GM19099 (cell line): ENCODE results near the gene SELPLG.

ENCODE experiments used
- POLR2A ChIP-seq: IDR thresholded peaks from 3 replicates; pipeline ENCODE4 v1.6.1; 2011; ENCODE audit warnings: low read depth; ENCODE audit not compliant: insufficient read length; ENCODE audit errors: extremely low read depth

SELPLG gene

DNA sequence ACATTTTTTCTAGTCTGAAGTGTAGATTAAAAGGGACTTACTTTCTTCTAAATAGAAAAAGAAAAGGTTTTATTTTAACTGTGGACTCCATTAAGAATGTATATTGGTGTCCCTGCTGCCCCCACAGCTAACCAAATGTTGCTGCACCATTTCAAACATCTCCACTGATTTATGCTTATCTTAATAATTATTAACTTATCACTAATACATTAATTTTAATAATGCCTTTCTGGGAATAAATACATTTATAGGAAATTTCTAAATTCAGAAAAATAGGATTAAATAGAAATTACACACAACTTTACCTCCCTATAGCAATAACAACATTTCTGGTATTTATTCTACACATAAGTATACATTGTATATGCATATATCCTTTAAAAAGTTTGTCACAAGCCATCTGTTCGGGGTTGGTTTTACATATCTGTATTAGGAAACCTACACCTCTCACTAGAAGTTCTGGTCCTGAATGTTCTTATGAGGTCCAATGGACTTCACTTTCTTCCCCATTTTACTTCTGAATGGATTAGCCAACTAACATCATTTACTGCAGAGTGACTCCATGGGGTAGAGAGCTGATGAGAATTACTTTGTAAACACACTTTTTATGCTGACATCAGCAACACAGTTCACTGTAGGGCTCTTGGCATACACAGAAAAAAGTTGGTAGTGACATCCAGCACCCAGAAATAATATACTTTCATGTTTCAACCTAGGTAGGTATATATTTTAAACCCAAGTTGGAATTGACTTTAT is 9.4 kb upstream of the SELPLG start:
- no peak for TF ChIP-seq POLR2A

DNA sequence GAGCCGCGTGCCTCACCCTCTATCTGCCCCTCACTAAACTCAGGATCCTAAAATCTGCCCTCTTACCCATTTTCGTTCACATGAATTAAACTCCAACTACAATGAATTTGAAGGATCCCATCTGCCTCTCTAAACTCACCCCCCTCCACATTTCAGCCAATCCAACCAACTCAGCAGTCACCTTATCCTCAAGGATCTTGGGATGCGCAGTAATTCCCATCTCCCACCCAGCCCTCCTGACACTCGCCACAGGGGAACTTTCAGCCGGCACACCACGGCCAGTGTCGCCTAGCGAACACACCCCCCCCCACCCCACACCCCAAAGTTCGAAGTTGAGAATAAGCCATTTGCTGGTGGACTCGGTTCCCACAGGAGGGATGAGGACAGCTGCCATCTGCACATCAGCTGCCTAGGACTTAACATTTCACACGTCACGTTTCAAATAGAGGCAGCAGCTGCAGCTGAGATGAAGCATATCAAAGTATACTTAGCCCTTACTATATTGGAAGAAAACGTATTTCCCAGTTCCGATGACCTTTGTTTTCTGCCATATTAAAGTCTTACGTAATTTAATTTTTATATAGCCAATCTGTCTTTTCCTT is 8.7 kb upstream of the SELPLG start:
- no peak for TF ChIP-seq POLR2A

DNA sequence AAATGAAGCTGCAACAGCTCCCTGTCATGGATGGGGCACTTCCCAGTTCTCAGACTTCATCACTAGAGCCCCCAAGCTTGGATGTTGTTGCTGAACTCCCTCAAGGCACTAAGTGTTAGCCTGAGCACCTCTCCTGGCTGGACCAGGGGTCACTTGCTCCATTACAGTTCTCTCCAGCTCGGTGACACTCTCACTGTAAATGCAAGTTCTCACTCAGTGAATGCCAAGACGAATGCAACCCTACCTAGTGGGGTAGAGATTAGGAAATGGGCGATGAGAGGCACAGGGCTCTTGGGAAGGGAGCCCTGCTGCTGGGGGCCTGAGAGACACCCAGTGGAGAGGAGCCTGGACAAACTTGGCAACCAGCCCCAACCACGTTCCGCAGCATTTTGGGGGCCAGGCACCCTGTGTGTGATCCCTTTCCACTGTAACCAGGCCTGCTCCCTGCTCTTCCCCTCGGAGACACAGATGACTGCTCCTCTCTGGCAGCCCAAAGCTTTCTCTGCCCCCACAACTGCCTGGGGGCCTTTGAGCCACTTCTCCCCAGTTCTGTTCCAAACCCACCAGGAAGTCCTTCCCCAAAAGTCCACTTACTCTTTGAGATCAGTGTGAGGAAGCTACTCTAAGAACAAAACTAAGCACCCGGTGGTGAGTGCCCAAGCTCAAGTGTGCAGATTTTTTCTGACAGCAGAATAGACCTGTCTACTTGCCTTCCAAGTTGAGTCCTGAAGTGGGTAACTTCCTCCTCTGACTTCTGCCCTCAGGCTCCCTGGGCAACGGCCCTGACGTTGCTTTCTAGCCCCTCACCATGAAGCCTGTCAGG is 8.0 kb upstream of the SELPLG start:
- TF ChIP-seq POLR2A: no peak

DNA sequence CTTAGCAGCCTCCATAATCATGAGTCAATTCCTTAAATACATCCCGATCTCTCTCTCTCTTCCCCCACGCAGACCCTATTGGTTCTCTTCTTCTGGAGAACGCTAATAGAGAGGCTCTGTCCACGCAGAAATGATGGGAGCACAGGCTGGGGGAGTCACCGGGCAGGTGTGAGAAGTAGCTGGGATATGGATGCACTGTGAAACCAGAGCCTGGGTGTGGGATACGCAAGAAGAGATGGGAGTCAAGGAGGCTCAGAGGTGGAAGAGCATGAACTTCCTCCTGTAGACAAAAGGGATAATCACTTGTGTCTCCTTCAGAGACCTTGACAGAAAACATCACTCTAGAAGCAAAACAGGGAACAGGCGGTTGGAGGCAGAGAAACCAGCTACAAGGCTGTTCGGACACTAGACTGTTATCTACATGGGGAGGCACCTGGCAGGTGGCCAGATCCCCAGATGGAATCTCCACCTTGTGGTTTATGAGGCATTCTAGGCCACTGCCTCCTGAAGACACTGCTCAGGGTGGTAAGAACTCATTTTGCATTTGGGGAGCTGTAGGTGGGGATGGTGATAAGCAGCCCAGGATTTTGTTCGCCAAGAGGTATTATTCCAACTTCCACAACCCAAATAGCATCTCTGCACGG is 7.2 kb upstream of the SELPLG start:
- TF ChIP-seq POLR2A: no peak

DNA sequence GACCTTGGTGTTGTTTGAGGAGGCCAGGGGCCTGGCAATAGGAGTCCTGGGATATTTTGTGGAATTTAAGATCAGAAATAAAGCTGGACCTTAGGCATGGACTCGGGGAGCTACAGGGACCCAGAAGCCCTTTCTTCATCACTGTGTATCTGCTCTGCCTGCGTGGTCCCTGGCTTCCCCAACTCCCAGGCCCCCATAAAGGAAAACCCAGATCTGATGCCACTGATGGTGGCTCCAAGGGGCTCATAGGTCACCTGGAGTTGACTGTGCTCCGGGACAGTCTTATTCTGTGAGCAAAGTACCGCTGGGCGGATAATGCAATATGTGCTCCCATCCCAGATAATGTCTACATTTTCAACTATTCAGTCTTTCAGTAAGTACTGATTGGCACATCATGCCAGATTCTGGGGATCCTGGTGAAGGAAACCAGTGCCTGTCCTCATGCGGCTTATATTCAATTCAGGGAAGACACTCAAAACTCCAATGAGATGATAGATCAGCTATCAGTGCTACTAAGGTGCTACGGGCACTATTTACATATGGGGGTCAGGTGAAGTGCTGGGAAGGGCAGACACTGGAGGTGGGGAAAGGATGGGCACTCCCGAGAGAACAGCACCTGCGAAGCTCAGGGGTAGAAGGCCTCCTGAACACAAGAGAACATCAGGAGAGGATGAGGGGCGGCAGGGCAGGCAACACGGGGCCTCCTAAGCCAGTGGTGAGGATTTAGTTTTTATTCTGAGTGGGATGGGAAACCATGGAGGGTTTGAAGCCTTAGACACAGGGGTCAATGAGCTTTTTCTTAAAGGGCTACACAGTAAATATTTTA is 5.5 kb upstream of the SELPLG start:
- no peak for TF ChIP-seq POLR2A

DNA sequence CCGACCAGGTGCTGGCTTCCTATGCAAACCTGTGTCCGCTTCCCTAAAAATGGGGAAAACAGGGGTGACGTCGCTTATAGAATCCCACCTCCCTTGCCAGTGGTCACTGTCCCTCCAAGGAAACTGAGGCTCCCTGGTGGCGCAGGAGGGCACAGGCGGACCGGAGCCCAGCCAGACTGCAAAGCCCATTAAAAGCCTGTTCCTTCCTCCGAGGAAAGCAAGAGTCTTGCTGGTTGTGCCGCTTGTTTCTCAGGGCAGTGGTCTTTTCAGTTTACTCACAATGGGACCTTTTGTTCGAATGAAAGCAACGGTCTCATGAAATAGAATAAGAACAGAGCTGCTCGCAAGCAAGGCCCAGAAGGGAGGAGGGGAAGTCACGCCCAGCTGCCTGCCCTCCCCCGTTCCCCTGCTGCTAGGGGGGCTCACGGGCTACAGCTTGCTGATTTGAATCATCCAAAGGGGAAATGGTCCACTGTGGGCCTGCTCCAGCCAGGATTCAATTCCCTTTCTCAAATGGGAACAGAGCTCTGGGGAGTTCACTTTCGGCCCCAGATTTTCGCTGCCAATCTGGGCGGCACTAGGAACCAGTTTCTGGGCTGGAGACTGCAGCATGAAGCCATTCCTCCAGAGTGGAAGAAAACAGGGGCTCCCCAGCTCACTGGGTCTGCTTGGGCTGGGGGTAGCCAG is 4.6 kb upstream of the SELPLG start:
- TF ChIP-seq POLR2A: no peak

DNA sequence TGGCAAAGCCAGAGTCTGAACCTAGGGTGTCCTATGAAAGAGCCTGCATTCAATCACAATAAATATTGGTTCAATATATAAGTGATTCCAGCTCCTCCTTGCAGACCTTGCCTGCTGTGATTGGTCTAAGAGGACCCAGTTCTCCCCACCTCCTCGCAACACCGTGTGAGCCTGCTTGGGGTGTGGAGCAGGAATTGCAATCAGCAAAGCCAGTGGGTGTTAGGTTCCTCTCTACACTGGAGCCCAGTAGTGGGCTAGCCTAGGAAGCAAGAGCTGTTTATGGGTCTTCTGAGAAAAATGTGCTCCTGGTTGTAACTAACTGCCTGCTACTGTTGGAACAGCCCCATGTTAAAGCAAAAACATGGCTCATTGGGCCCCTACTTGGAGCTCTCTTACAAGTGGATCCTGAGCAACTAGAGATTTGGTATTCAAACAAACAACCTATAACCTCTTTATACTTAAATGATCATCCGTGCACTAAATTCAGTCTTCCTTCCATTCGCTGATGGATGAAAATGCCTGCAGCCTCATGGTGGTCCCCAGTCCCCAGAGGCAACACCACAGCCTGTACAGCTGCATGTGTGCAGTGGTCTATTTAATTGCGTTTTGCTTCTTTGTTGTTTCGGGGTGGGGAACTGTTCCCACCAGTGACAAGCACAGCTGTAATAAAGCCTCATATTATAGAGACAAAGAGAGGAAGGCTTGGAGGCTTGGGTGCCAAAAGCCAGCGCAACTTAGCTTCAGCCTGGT is 3.7 kb upstream of the SELPLG start:
- TF ChIP-seq POLR2A: peak; percentile 52

DNA sequence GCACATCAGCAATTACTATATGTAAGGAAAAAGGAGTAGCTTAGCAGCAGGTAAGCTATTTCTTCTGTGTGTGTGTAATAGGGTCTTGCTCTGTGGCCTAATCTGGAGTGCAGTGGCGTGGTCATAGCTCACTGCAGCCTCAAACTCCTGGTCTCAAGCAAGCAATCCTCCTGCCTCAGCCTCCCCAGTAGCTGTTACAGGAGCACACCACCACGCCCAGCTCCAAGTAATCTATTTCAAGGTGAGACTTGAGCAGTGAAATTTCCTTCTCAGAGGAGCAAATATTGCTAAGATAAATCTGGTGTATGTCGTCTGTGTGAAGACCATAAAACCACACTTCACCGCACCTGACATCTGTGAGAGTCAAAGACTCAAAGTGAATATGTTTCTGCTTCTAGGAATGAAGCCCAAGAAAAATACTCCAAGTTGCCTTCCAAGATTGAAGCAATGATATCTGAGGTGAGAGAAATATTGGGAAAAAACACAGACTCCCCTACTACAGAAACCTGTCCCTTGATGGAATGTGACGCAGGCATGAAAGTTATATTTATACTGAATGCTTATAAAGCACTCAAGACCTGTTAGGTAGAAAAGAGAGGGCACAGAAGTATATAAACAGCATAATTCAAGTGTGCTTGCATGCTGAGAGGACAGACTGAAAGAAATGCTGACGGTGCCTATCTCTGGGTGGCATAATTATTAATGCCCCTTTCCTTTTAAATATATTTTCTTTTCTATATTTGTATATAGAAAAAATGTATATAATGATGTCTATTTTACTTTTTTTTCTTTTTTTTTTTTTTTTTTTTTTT is 2.5 kb upstream of the SELPLG start:
- no peak for TF ChIP-seq POLR2A

DNA sequence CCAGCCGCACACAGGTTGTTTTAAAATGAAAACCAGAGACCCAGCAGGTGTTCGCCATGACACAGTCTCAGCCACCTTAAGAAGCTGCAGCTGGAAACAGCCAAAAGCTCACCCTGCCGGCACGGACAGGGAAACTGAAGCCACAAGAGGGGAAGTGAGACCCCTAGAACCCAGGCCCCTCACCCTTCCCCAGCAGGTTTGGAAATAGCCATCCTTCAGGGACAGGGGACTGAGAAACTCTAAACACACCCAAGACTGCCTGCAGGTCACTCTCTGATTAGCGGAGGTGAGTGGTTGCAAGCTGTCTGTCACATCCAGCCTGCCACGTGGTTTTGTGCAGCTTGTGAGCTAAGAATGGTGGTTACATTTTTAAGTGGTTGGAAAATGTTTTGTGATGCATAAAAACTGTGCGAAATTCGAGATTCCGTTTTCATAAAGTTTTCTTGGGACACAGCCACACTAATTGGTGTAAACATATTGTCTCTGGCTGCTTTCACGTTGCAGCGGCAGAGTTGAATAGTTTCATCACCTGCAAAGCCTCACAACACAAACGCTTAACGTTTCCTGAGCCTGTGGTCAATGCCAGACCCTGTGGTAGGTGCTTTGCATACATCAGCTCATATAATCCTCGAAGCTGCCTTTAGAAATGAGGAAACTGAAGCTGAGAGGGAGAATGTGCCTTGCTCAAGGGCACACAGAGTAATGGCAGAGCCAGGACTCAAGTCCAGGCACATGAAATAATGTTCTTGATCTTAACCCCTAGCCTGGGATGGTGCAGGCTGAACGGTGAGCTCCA is 1.7 kb upstream of the SELPLG start:
- peak; percentile 99 for TF ChIP-seq POLR2A

DNA sequence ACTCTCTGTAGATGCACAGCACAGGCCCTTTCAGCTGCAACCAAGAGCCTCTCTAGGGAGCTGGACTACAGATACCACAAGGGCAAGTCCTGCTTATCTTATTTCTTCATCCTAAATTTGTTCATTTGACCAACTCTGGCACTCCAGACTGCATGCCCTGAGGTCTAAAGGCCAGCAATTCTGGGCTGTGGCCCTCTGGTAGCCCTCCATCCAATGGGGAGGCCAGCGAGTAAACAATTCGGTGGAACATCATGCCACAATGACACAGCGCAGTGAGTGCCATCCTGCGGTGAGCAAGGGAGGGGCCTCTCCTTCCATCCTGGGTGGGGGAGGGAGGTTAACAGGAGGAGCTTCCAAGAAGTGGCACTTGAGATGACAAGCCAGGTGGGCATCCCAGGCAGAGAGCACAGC is 652 bp upstream of the SELPLG start:
- no peak for TF ChIP-seq POLR2A

DNA sequence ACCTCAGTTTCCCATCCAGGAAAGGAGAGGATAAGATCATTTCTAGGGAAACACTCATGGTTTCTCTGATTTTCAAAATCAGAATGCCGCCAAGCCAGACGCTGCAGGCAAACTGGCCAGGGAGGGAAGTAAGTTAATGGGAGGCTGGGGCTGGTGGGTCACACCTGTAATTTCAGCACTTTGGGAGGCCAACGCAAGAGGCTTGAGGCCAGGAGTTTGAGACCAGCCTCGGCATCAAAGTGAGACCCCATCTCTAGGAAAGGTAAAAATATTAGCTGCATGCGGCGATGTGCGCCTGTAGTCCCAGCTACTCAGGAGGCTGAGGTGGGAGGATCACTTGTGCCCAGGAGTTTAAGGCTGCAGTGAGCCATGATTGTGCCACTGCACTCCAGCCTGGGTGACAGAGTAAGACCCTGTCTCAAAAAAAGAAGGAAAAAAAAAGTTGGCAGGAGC is 587 bp downstream of the SELPLG start:
- no peak for TF ChIP-seq POLR2A
